ENCODE measurements around the gene CSF2RB.

The CSF2RB gene

GRCh38 chr22:36921309-36922104, 8.1 kb downstream of the CSF2RB start:
- no peaks in the 10 kb centered on the region for H3K9me3 ChIP-seq (ENCODE audit: control insufficient read depth, insufficient read depth, low read length)
- H3K36me3 ChIP-seq (ENCODE audit: insufficient read depth, low read length): no peaks in the 10 kb centered on the region
- no peak overlapping the region for H3K9ac ChIP-seq (ENCODE audit: low read depth, low read length)
- H3K4me1 ChIP-seq (ENCODE audit: insufficient read depth, low read length): no peaks in the 10 kb centered on the region; the same call in 1 of the 2 replicates

GRCh38 chr22:36922105-36922608, 8.7 kb downstream of the CSF2RB start:
- H3K9me3 ChIP-seq (ENCODE audit: control insufficient read depth, insufficient read depth, low read length): no peaks in the 10 kb centered on the region
- no peaks in the 10 kb centered on the region; the same call in 1 of the 2 replicates for H3K4me1 ChIP-seq (ENCODE audit: insufficient read depth, low read length)
- H3K9ac ChIP-seq (ENCODE audit: low read depth, low read length): no peak overlapping the region
- H3K36me3 ChIP-seq (ENCODE audit: insufficient read depth, low read length): no peaks in the 10 kb centered on the region

DNA sequence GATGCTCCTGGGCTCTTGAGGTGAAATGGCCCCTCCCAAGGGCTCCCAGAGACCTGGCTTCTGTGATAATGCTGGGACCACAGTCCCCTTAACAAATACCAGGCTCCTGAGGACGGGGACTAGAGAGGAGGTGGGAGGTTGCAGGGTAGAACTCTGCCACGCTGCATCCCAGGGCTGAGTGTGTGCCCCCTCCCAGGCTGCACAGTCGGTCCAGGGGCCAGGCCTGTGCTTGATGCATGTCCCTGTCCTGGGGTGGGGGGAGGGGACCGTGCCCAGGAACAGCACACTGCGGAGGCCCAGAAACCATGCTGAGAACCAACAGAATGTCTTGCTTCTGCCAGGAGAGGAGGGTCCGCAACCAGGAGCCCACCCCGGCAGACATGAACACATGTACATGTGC, 9.3 kb downstream of the CSF2RB start:
- Histone ChIP-seq H3K36me3 (ENCODE audit: insufficient read depth, low read length) (no peaks in the 10 kb centered on the region), H3K4me1 (ENCODE audit: insufficient read depth, low read length) (no peaks in the 10 kb centered on the region; the same call in 1 of the 2 replicates), H3K9me3 (ENCODE audit: control insufficient read depth, insufficient read depth, low read length) (no peaks in the 10 kb centered on the region), H3K9ac (ENCODE audit: low read depth, low read length) (no peak overlapping the region)

GRCh38 chr22:36923131-36923788, 9.8 kb downstream of the CSF2RB start:
- Histone ChIP-seq H3K9me3 (ENCODE audit: control insufficient read depth, insufficient read depth, low read length) (no peaks in the 10 kb centered on the region), H3K9ac (ENCODE audit: low read depth, low read length) (no peak overlapping the region), H3K36me3 (ENCODE audit: insufficient read depth, low read length) (no peaks in the 10 kb centered on the region), H3K4me1 (ENCODE audit: insufficient read depth, low read length) (no peaks in the 10 kb centered on the region; the same call in 1 of the 2 replicates)

DNA sequence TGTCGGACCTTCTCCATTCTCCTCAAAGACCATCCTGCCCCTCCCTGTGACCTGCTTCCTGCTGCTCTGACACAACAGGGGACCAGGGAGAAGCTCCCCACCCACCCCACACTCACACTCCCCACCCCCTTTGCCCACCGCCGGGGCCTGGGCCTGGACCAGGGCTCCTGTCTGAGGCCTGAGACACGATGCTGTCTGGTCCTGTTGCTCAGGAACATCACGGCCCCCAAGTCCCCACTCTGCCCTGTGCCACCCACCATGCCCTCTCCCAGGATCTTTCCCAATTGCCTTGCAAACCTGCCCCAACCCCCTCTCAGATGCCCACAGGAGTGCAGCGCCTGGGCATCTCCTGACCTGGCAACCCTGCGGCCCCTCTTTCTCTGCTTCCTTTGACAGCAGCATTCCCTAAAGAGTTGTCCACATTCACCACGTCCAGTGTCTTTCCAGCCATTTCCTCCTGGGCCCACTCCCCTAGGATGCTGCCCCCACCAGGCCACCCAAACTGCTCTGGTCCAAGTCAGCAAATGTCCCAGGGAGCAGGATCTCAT, 10.8 kb downstream of the CSF2RB start:
- Histone ChIP-seq H3K9me3 (ENCODE audit: control insufficient read depth, insufficient read depth, low read length) (no peaks in the 10 kb centered on the region), H3K9ac (ENCODE audit: low read depth, low read length) (no peak overlapping the region), H3K36me3 (ENCODE audit: insufficient read depth, low read length) (no peaks in the 10 kb centered on the region), H3K4me1 (ENCODE audit: insufficient read depth, low read length) (no peaks in the 10 kb centered on the region; the same call in 1 of the 2 replicates)

DNA sequence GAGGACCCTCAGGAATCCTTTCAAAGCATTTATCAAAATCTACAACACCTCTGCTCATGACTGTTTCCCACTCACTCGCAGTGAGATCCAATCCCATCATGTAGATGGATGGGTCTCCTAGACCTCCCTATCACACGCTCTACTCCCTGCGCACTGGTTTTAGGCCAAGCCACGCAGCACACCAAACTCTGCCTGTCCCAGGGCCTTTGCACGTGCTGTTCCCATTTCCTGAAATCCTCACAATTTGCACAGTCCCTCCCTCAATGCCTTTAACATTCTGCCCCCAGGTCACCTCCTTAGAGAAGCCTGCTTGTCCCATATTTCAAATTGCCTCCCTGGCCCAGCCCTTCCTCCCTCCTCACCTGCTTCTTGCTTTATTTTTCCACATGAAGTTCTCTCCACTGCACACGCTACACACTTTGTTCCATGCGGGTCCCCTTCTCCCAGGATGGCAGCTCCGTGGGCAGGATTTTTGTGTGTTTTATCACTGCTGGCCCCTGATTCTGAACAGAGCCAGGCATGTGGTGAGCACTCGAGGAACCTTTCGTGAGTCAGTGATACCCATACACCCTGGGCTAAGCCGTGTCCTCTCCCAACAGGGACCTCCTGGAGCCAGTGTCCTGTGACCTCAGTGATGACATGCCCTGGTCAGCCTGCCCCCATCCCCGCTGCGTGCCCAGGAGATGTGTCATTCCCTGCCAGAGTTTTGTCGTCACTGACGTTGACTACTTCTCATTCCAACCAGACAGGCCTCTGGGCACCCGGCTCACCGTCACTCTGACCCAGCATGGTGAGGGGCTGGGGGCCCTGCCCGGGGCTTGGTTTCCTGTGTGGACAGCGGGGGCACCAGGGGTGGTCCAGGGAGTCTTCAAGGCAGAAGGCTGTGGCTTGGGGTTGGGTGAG, 12.2 kb downstream of the CSF2RB start:
- H3K36me3 ChIP-seq (ENCODE audit: insufficient read depth, low read length): no peaks in the 10 kb centered on the region
- no peaks in the 10 kb centered on the region; the same call in 1 of the 2 replicates for H3K4me1 ChIP-seq (ENCODE audit: insufficient read depth, low read length)
- H3K9me3 ChIP-seq (ENCODE audit: control insufficient read depth, insufficient read depth, low read length): no peaks in the 10 kb centered on the region

GRCh38 chr22:36926309-36926708, 12.9 kb downstream of the CSF2RB start:
- H3K9ac ChIP-seq (ENCODE audit: low read depth, low read length): no peak overlapping the region

More for the DNA sequence above, 12.2 kb downstream of the CSF2RB start:
- no peak overlapping the region for H3K9ac ChIP-seq (ENCODE audit: low read depth, low read length)

DNA sequence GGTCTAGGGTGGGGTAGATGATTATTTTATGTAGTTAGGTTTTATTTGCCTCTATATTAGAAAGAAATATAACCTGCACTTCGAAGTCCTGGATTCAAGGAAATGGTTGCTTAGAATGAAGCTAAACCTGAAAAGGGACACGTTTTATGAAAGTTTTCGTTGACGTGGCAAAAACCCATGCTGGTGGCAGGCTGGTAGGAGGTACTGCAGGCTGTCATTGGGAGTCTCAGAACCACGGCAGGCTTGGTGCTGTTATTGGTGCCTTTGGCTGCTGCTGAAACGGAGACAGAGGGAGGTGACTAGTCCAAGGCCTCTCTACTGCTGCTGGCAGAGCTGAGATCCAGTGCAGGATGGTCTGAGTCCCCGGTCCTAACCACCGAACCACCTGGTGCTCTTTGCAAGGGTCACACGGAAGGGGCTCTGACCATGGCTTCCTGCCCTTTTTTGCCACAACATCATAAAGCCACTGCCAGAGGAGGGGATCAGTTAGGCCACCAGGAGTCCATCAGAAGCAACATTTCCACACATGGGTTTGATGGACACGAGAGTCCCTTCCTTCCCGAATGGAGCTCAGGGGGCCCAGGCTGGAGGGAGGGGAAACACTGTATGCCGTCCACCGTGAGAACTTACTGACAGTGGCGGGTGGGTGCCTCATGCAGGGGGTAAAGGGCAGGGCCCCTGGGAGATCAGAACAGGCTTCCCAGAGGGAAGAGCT, 13.4 kb downstream of the CSF2RB start:
- H3K9me3 ChIP-seq (ENCODE audit: control insufficient read depth, insufficient read depth, low read length): no peaks in the 10 kb centered on the region
- no peaks in the 10 kb centered on the region for H3K36me3 ChIP-seq (ENCODE audit: insufficient read depth, low read length)
- H3K4me1 ChIP-seq (ENCODE audit: insufficient read depth, low read length): no peaks in the 10 kb centered on the region; the same call in 1 of the 2 replicates
- no peak overlapping the region for H3K9ac ChIP-seq (ENCODE audit: low read depth, low read length)

More at GRCh38 chr22:36926309-36926708, 12.9 kb downstream of the CSF2RB start:
- no peaks in the 10 kb centered on the region for H3K9me3 ChIP-seq (ENCODE audit: control insufficient read depth, insufficient read depth, low read length)
- no peaks in the 10 kb centered on the region; the same call in 1 of the 2 replicates for H3K4me1 ChIP-seq (ENCODE audit: insufficient read depth, low read length)
- H3K36me3 ChIP-seq (ENCODE audit: insufficient read depth, low read length): no peaks in the 10 kb centered on the region

- no peak overlapping the region for H3K9ac ChIP-seq (ENCODE audit: low read depth, low read length)
- H3K4me1 ChIP-seq (ENCODE audit: insufficient read depth, low read length): no peaks in the 10 kb centered on the region; the same call in 1 of the 2 replicates
Observed at GRCh38 chr22:36927671-36928070, 14.2 kb downstream of the CSF2RB start.

DNA sequence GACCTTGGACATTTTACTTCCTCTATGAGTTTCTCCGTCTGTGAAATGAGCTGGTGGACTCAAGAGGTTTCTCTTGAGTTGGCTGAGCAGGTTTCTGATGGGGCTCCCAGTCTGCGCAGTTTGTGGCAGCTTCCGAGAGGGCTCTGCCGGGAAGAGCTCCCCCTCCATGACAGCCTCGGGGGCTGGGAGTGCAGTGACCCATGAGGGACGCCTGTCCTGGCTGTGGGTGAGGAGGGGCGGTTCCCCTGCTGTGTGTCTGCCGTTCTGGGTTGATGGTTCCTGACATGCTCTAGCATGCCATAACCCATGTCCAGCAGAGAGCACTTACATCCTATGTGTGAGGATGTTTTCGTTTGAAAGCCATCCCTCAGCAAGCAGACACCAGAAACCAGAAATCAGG, 14.8 kb downstream of the CSF2RB start:
- Histone ChIP-seq H3K36me3 (ENCODE audit: insufficient read depth, low read length) (no peaks in the 10 kb centered on the region), H3K4me1 (ENCODE audit: insufficient read depth, low read length) (no peaks in the 10 kb centered on the region; the same call in 1 of the 2 replicates), H3K9ac (ENCODE audit: low read depth, low read length) (no peak overlapping the region), H3K9me3 (ENCODE audit: control insufficient read depth, insufficient read depth, low read length) (no peaks in the 10 kb centered on the region)

More at GRCh38 chr22:36927671-36928070, 14.2 kb downstream of the CSF2RB start:
- H3K36me3 ChIP-seq (ENCODE audit: insufficient read depth, low read length): no peaks in the 10 kb centered on the region
- no peaks in the 10 kb centered on the region for H3K9me3 ChIP-seq (ENCODE audit: control insufficient read depth, insufficient read depth, low read length)

GRCh38 chr22:36928786-36929535, 15.5 kb downstream of the CSF2RB start:
- H3K4me1 ChIP-seq (ENCODE audit: insufficient read depth, low read length): no peaks in the 10 kb centered on the region; the same call in 1 of the 2 replicates
- no peaks in the 10 kb centered on the region for H3K36me3 ChIP-seq (ENCODE audit: insufficient read depth, low read length)
- no peaks in the 10 kb centered on the region for H3K9me3 ChIP-seq (ENCODE audit: control insufficient read depth, insufficient read depth, low read length)
- no peak overlapping the region for H3K9ac ChIP-seq (ENCODE audit: low read depth, low read length)

GRCh38 chr22:36929621-36930020, 16.2 kb downstream of the CSF2RB start:
- Histone ChIP-seq H3K36me3 (ENCODE audit: insufficient read depth, low read length) (no peaks in the 10 kb centered on the region), H3K4me1 (ENCODE audit: insufficient read depth, low read length) (no peaks in the 10 kb centered on the region; the same call in 1 of the 2 replicates), H3K9ac (ENCODE audit: low read depth, low read length) (no peak overlapping the region), H3K9me3 (ENCODE audit: control insufficient read depth, insufficient read depth, low read length) (no peaks in the 10 kb centered on the region)
